T-cell (primary cell): ENCODE results near the gene VEGFB. TPM values are rescaled to one million over a fixed set of nuclear protein-coding genes. Genes with fewer than 3 reads are reported as not detected.

Experiments
- ATAC-seq, 4 experiments: fragments of 200-7000 bp in 3 of 4; fragments of 150-1000 bp in 1 of 4; cut with Tn5 transposase; replicated peaks in 1 of 4; 1 replicate in 3 of 4; 2 replicates in 1 of 4; pipeline ENCODE4 v1.10.0; 2021; ENCODE audit warnings: moderate library complexity in 3 of 4, mild to moderate bottlenecking in 2 of 4, moderate number of reproducible peaks in 1 of 4
- CTCF ChIA-PET, 2 donors: fragments of 300-600 bp; sonication (Branson Sonifier 250); formaldehyde crosslinking; loops; one replicate each; lab custom pipeline; 2022; ENCODE audit warnings: antibody characterized with exemption in 2 of 2; lab: Charles Lee
- POLR2A ChIA-PET, 2 donors: fragments of 300-600 bp; sonication (Branson Sonifier 250); formaldehyde crosslinking; loops; one replicate each; lab custom pipeline; 2022; ENCODE audit warnings: antibody characterized with exemption in 2 of 2; lab: Charles Lee
- DNase-seq, 35 experiments: peaks; one replicate each; pipeline versions ENCODE4 v3.0.0 to v3.0.0-alpha.2; 2013 to 2023
- H3K27ac ChIP-seq: one replicate; pipeline ENCODE4 v1.5.1; 2013; ENCODE audit warnings: low read length
- H3K27me3 ChIP-seq, 2 experiments: replicated peaks in 1 of 2; 1 replicate in 1 of 2; 2 replicates in 1 of 2; pipeline versions ENCODE4 v1.6.1 to v1.7.0; 2013; ENCODE audit warnings: low read length in 1 of 2, mixed read lengths in 1 of 2; ENCODE audit not compliant: control insufficient read depth in 2 of 2, insufficient read depth in 2 of 2; ENCODE audit errors: extremely low read depth in 1 of 2
- H3K36me3 ChIP-seq, 2 donors: 1 replicate in 1 of 2; 2 replicates in 1 of 2; pipeline versions ENCODE4 v1.6.1 to v1.7.0; 2013; ENCODE audit warnings: low read length in 1 of 2; ENCODE audit not compliant: control insufficient read depth in 2 of 2, insufficient read depth in 1 of 2; ENCODE audit errors: extremely low read depth in 1 of 2
- H3K4me1 ChIP-seq, 2 experiments: 1 replicate in 1 of 2; 2 replicates in 1 of 2; pipeline versions ENCODE4 v1.6.1 to v1.7.0; 2013; ENCODE audit warnings: low read length in 2 of 2, mixed read lengths in 1 of 2; ENCODE audit not compliant: insufficient read depth in 2 of 2, control insufficient read depth in 1 of 2; ENCODE audit errors: extremely low read depth in 1 of 2
- H3K4me3 ChIP-seq, 2 donors: 1 replicate in 1 of 2; 2 replicates in 1 of 2; pipeline versions ENCODE4 v1.5.1 to v1.7.0; 2013; ENCODE audit warnings: mild to moderate bottlenecking in 2 of 2, low read length in 1 of 2, moderate library complexity in 1 of 2; ENCODE audit not compliant: control insufficient read depth in 1 of 2; ENCODE audit errors: extremely low read depth in 1 of 2
- H3K9me3 ChIP-seq: 2 replicates; pipeline ENCODE4 v1.7.0; 2013
- H3K27ac Mint-ChIP-seq, 2 donors: one replicate each; pipeline ENCODE4 v1.8.0; 2020 to 2021; ENCODE audit warnings: mild to moderate bottlenecking in 2 of 2, mixed read lengths in 2 of 2
- H3K27me3 Mint-ChIP-seq, 2 donors: one replicate each; pipeline ENCODE4 v1.8.0; 2021 to 2022; ENCODE audit warnings: mixed read lengths in 2 of 2
- H3K36me3 Mint-ChIP-seq: one replicate; pipeline ENCODE4 v1.8.0; 2021; ENCODE audit warnings: mixed read lengths
- H3K4me1 Mint-ChIP-seq, 3 donors: one replicate each; pipeline ENCODE4 v1.8.0; 2020 to 2022; ENCODE audit warnings: mixed read lengths in 3 of 3, mild to moderate bottlenecking in 1 of 3
- H3K4me3 Mint-ChIP-seq, 3 donors: one replicate each; pipeline ENCODE4 v1.8.0; 2020 to 2022; ENCODE audit warnings: mild to moderate bottlenecking in 3 of 3, mixed read lengths in 3 of 3, moderate library complexity in 3 of 3
- H3K9me3 Mint-ChIP-seq, 3 donors: one replicate each; pipeline ENCODE4 v1.8.0; 2020 to 2022; ENCODE audit warnings: mixed read lengths in 3 of 3
- WGBS: methylation state at CpG from one replicate; pipeline ENCODE4 v1.1.5; 2013; ENCODE audit warnings: missing lambda C conversion rate; ENCODE audit not compliant: insufficient coverage; 5-methylcytosine and 5-hydroxymethylcytosine counted together
- total RNA-seq, 35 experiments: library from RNA in 6 of 35; stranded (reverse) in 6 of 35; fragments of 120-200 nt in 1 of 35; gene quantifications; one replicate each; pipeline versions ENCODE4 v1.2.1 to v1.2.4 and lab custom pipeline; 2013 to 2026

VEGFB gene
- total RNA-seq, 5 donors from 2014 or later (not counting 1 experiment from before 2014, with no cell fraction given) = 47.9 to 80.7 (median 76.0) TPM

GRCh38 chr11:64255135-64256128 lies 21.0 kb downstream of the VEGFB start:
- Mint-ChIP-seq H3K27ac (no peak overlapping the region), H3K36me3 (peaks cover 12% of the 10 kb centered on the region), H3K9me3 (no peaks in the 10 kb centered on the region), H3K27me3 (no peaks in the 10 kb centered on the region), H3K4me1 (peaks cover 7 to 19% (median 12%) of the 10 kb centered on the region in 3 donors), H3K4me3 (no peak overlapping the region)
- H3K27me3 ChIP-seq = peaks cover 0 to 16% of the 10 kb centered on the region in 2 experiments
- DNase-seq = no peak
- no peaks in the 10 kb centered on the region for H3K9me3 ChIP-seq
- no peak overlapping the region for H3K27ac ChIP-seq
- no peak for ATAC-seq
- H3K36me3 ChIP-seq = peaks cover 6 to 7% of the 10 kb centered on the region in 2 donors
- peaks cover 5 to 31% of the 10 kb centered on the region in 2 experiments for H3K4me1 ChIP-seq
- 96% methylated on average over 16 of the region's 35 CpGs for WGBS
- ChIA-PET POLR2A (no interaction called here), CTCF (interaction anchor here in 1 of 2 donors (0.5 kb wide), 1 partner anchor 276 kb away, joined by 4 read pairs; no protein-coding TSS in a partner anchor)
- no peak overlapping the region for H3K4me3 ChIP-seq

GRCh38 chr11:64256300-64256699 lies 21.9 kb downstream of the VEGFB start:
- DNase-seq (no peak), ATAC-seq (no peak)
- H3K9me3 Mint-ChIP-seq = no peaks in the 10 kb centered on the region
- peaks cover 12% of the 10 kb centered on the region for H3K36me3 Mint-ChIP-seq
- H3K27me3 Mint-ChIP-seq = no peaks in the 10 kb centered on the region
- ChIA-PET CTCF (interaction anchor here in 1 of 2 donors (0.5 kb wide), 1 partner anchor 277 kb away, joined by 4 read pairs; no protein-coding TSS in a partner anchor), POLR2A (no interaction called here)
- no peak overlapping the region for H3K4me3 Mint-ChIP-seq
- Histone ChIP-seq H3K4me1 (peaks cover 2 to 23% of the 10 kb centered on the region in 2 experiments), H3K9me3 (no peaks in the 10 kb centered on the region), H3K4me3 (no peak overlapping the region), H3K27ac (no peak overlapping the region), H3K27me3 (peaks cover 0 to 9% of the 10 kb centered on the region in 2 experiments), H3K36me3 (peaks cover 6 to 7% of the 10 kb centered on the region in 2 donors)
- H3K4me1 Mint-ChIP-seq = peaks cover 7 to 14% (median 9%) of the 10 kb centered on the region in 3 donors
- no peak overlapping the region for H3K27ac Mint-ChIP-seq
- 98% methylated on average over 10 of the region's 15 CpGs for WGBS

DNA sequence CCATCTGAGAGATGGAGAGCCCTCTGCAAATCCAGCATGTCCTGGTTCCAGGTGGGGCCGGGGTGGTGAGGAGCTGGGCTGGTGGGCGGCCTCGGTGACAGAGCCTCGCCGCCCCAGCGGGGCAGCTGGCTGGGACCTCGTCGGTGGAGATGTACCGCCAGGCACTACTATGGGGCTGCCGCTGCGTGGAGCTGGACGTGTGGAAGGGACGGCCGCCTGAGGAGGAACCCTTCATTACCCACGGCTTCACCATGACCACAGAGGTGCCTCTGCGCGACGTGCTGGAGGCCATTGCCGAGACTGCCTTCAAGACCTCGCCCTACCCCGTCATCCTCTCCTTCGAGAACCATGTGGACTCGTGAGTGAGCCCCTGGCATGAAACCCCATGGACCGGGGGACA lies 24.0 kb downstream of the VEGFB start:
- no peak overlapping the region for H3K27ac Mint-ChIP-seq
- ATAC-seq = no peak
- ChIA-PET CTCF (interaction anchor here in 1 of 2 donors (0.7 kb wide), 1 partner anchor 10 kb away, joined by 3 read pairs; no protein-coding TSS in a partner anchor), POLR2A (interaction anchor here in 1 of 2 donors (0.5 to 0.6 kb wide), 2 partner anchors 13 to 1585 kb away, joined by 3 to 4 read pairs; no protein-coding TSS in a partner anchor)
- H3K27me3 ChIP-seq = no peaks in the 10 kb centered on the region
- no peak for DNase-seq
- H3K4me1 ChIP-seq = peaks cover 0 to 7% of the 10 kb centered on the region in 2 experiments
- H3K27ac ChIP-seq = no peak overlapping the region
- H3K27me3 Mint-ChIP-seq = no peaks in the 10 kb centered on the region
- H3K9me3 Mint-ChIP-seq = no peaks in the 10 kb centered on the region
- no peak overlapping the region for H3K4me3 ChIP-seq
- WGBS = 94% methylated on average over 24 of the region's 24 CpGs
- H3K36me3 ChIP-seq = peaks cover 6 to 7% of the 10 kb centered on the region in 2 donors
- peaks cover 0 to 9% (median under 1%) of the 10 kb centered on the region in 3 donors for H3K4me1 Mint-ChIP-seq
- H3K36me3 Mint-ChIP-seq = peaks cover 14% of the 10 kb centered on the region
- no peak overlapping the region for H3K4me3 Mint-ChIP-seq
- no peaks in the 10 kb centered on the region for H3K9me3 ChIP-seq

GRCh38 chr11:64258946-64259532 lies 24.7 kb downstream of the VEGFB start:
- Histone ChIP-seq H3K27me3 (no peaks in the 10 kb centered on the region), H3K36me3 (peaks cover 6 to 7% of the 10 kb centered on the region in 2 donors), H3K4me1 (peaks cover 0 to 7% of the 10 kb centered on the region in 2 experiments), H3K4me3 (no peak overlapping the region), H3K9me3 (no peaks in the 10 kb centered on the region), H3K27ac (no peak overlapping the region)
- CTCF ChIA-PET = interaction anchor here in 1 of 2 donors (0.5 kb wide), 1 partner anchor 61 kb away, joined by 3 read pairs; no protein-coding TSS in a partner anchor
- peaks cover 0 to 9% (median 0%) of the 10 kb centered on the region in 3 donors for H3K4me1 Mint-ChIP-seq
- 91% methylated on average over 31 of the region's 32 CpGs for WGBS
- H3K4me3 Mint-ChIP-seq = no peak overlapping the region
- H3K27ac Mint-ChIP-seq = no peak overlapping the region
- no peak for DNase-seq
- POLR2A ChIA-PET = interaction anchor here in 1 of 2 donors (0.5 kb wide), 1 partner anchor 14 kb away, joined by 3 read pairs; no protein-coding TSS in a partner anchor
- ATAC-seq = no peak
- H3K36me3 Mint-ChIP-seq = peaks cover 14% of the 10 kb centered on the region
- no peaks in the 10 kb centered on the region for H3K27me3 Mint-ChIP-seq
- H3K9me3 Mint-ChIP-seq = no peaks in the 10 kb centered on the region

DNA sequence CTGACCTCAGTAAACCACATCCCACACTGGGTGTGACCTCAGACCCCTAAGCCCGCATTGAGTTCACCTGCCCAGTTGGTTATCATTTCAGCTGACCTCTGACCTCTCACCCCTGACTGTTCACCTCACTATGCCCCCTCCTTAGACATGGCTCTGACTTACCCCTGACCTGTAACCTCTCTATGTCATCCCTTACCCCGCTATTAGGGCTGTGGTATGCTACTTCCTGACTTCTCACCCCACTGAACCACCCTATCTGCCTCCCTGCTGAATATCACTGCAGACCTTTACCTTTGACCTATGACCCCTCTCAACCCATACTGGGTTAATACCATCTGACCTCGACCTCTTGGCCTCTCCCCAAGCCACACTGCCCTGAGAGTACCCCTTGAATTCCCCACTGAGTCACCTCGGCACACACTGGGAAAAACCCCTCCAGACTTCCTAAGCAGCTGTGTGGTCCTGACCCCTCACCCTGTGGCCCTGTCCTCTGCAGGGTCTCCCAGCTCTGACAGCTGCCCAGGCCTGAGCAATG lies 25.2 kb downstream of the VEGFB start:
- Histone ChIP-seq H3K27ac (no peak overlapping the region), H3K9me3 (no peaks in the 10 kb centered on the region), H3K36me3 (peaks cover 6 to 7% of the 10 kb centered on the region in 2 donors), H3K4me1 (peaks cover 0 to 7% of the 10 kb centered on the region in 2 experiments), H3K27me3 (no peaks in the 10 kb centered on the region), H3K4me3 (no peak overlapping the region)
- ATAC-seq = no peak
- 66% methylated on average over 3 of the region's 4 CpGs for WGBS
- no peak for DNase-seq
- no peaks in the 10 kb centered on the region for H3K27me3 Mint-ChIP-seq
- H3K9me3 Mint-ChIP-seq = no peaks in the 10 kb centered on the region
- no peak overlapping the region for H3K4me3 Mint-ChIP-seq
- H3K36me3 Mint-ChIP-seq = peaks cover 14% of the 10 kb centered on the region
- ChIA-PET CTCF (interaction anchor here in 1 of 2 donors (0.5 kb wide), 1 partner anchor 62 kb away, joined by 3 read pairs; no protein-coding TSS in a partner anchor), POLR2A (no interaction called here)
- H3K4me1 Mint-ChIP-seq = peaks cover 0 to 9% (median 0%) of the 10 kb centered on the region in 3 donors
- H3K27ac Mint-ChIP-seq = no peak overlapping the region
